GM19438 (cell line): ENCODE results near the gene ZMYND10.

ENCODE experiments used
- ATAC-seq: cut with Tn5 transposase; IDR thresholded peaks from one replicate; pipeline ENCODE4 v1.9.1; 2021; ENCODE audit warnings: low read depth; ENCODE audit not compliant: unreplicated experiment

The ZMYND10 gene

GRCh38 chr3:50350213-50350526 is 4.6 kb upstream of the ZMYND10 start:
- peak; percentile 6 for ATAC-seq

GRCh38 chr3:50347187-50347813 is 1.8 kb upstream of the ZMYND10 start:
- no peak for ATAC-seq

GRCh38 chr3:50345008-50345407 is 524 bp downstream of the ZMYND10 start:
- no peak for ATAC-seq

- no peak for ATAC-seq
Observed at GRCh38 chr3:50342813-50343633, 2.5 kb downstream of the ZMYND10 start.

- ATAC-seq = no peak
Observed at GRCh38 chr3:50341996-50342650, 3.4 kb downstream of the ZMYND10 start.

- ATAC-seq = no peak
Observed at GRCh38 chr3:50341537-50341936, 4.0 kb downstream of the ZMYND10 start.

GRCh38 chr3:50340448-50341329 is 4.8 kb downstream of the ZMYND10 start, which contains the start of gene RASSF1:
Gene RASSF1 (minus strand): TSS chr3:50340836. CDS start chr3:50340805, 31 bp downstream.
- peak; percentile 25 for ATAC-seq

- no peak for ATAC-seq
Observed at GRCh38 chr3:50340147-50340447, 5.4 kb downstream of the ZMYND10 start.

- ATAC-seq = no peak
Observed at GRCh38 chr3:50339485-50340146, 5.9 kb downstream of the ZMYND10 start.

GRCh38 chr3:50338965-50339364 is 6.6 kb downstream of the ZMYND10 start:
- no peak for ATAC-seq

- ATAC-seq = peak; percentile 63
Observed at GRCh38 chr3:50337175-50337861, 8.2 kb downstream of the ZMYND10 start.

GRCh38 chr3:50336452-50337174 is 8.9 kb downstream of the ZMYND10 start:
- peak; percentile 20 for ATAC-seq

GRCh38 chr3:50334339-50335075 is 11.0 kb downstream of the ZMYND10 start:
- ATAC-seq = no peak

GRCh38 chr3:50333744-50334328 is 11.7 kb downstream of the ZMYND10 start:
- no peak for ATAC-seq

- no peak for ATAC-seq
Observed at GRCh38 chr3:50331364-50331907, 14.1 kb downstream of the ZMYND10 start.

GRCh38 chr3:50330330-50330729 is 15.2 kb downstream of the ZMYND10 start:
- ATAC-seq = no peak

GRCh38 chr3:50327943-50328691 is 17.4 kb downstream of the ZMYND10 start, which contains the start of gene TUSC2:
Gene TUSC2 (minus strand): TSS chr3:50328223. CDS start chr3:50328099, 124 bp downstream.
- ATAC-seq = peak; percentile 84
